ENCODE results near the gene CFLAR. TPM values are rescaled to one million over a fixed set of nuclear protein-coding genes. Genes with fewer than 3 reads are reported as not detected.

CFLAR gene
- total and polyA plus RNA-seq, 9 of the 15 experiments (the other 6 are each of a cell fraction or from before 2014, with no cell fraction given): 27.5 to 102 (median 54.0) TPM

- TF ChIP-seq ZNF395 (CRISPR knock-in tag; IDR thresholded peaks at IDR 0.05): 0 out of 2 replicates have a peak, but pooled peaks have one; percentile 13
- TF ChIP-seq NFIC (IDR thresholded peaks at IDR 0.05): 0 out of 2 replicates have a peak, but pooled peaks have one; percentile 23
- no peak for TF ChIP-seq GTF2E2 (tag; IDR thresholded peaks at IDR 0.05)
- TF ChIP-seq EWSR1 (IDR thresholded peaks at IDR 0.05; ENCODE audit: borderline replicate concordance, low read depth, partially characterized antibody): no peak
- TF ChIP-seq THRA (IDR thresholded peaks at IDR 0.05): no peak
- no peak for TF ChIP-seq NONO (IDR thresholded peaks at IDR 0.05; ENCODE audit: low read depth in 2 of 2, low read length in 1 of 2)
- no peak for TF ChIP-seq CCAR2 (IDR thresholded peaks at IDR 0.05; ENCODE audit: low read depth, low read length)
- TF ChIP-seq MED1 (CRISPR knock-in tag; IDR thresholded peaks at IDR 0.05; ENCODE audit: borderline replicate concordance): no peak
- TF ChIP-seq XRCC3 (IDR thresholded peaks at IDR 0.05): no peak
- TF ChIP-seq NKRF (IDR thresholded peaks at IDR 0.05; ENCODE audit: borderline replicate concordance): peak; percentile 51; the same call in 1 of the 2 replicates
- TF ChIP-seq TEAD2 (tag; IDR thresholded peaks at IDR 0.05): no peak
- no peak for TF ChIP-seq IRF9 (tag; IDR thresholded peaks at IDR 0.05)
- TF ChIP-seq ZNF655 (CRISPR knock-in tag; IDR thresholded peaks at IDR 0.05): no peak
- TF ChIP-seq POLR2B (IDR thresholded peaks at IDR 0.05; ENCODE audit: low read depth, partially characterized antibody): no peak
Measured at GRCh38 chr2:201158111-201158929, 42.4 kb downstream of the CFLAR start (continued).

Data from K562 (cell line).